ENCODE results near the gene PRKAG2. TPM values are rescaled to one million over a fixed set of nuclear protein-coding genes. Genes with fewer than 3 reads are reported as not detected.

The PRKAG2 gene
- total RNA-seq, 4 donors from 2014 or later = 8.9 to 35.1 (median 13.6) TPM

DNA sequence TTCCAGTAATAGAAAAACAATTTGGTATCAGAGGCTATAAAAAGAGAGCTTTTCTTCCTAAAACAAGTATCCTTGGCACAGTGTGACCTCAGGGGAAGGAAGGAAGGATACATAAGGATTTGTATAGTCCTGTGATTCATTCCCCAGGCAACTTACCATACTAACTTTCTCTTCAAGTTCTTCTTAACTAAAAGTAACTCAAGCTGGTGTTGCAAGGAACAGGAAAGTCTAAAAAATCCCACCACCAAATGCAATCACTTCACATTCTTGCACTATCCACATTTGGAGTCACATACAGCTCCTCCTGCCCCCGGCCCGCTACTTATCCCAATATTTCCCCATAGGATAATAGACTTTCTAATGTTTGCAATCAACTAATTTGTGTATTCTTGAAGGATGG lies 84.8 kb downstream of the PRKAG2 start:
- Histone ChIP-seq H3K4me3 (no peak overlapping the region), H3K36me3 (peaks cover 0 to 11% (median 0%) of the 10 kb centered on the region in 3 donors), H3K27me3 (no peaks in the 10 kb centered on the region), H3K27ac (no peak overlapping the region), H3K9me3 (no peaks in the 10 kb centered on the region), H3K4me1 (peaks cover 19 to 60% (median 24%) of the 10 kb centered on the region in 3 donors)
- no peak for DNase-seq
- TF ChIP-seq POLR2A (IDR thresholded peaks at IDR 0.05) = no peak
- TF ChIP-seq, protein P1, sequence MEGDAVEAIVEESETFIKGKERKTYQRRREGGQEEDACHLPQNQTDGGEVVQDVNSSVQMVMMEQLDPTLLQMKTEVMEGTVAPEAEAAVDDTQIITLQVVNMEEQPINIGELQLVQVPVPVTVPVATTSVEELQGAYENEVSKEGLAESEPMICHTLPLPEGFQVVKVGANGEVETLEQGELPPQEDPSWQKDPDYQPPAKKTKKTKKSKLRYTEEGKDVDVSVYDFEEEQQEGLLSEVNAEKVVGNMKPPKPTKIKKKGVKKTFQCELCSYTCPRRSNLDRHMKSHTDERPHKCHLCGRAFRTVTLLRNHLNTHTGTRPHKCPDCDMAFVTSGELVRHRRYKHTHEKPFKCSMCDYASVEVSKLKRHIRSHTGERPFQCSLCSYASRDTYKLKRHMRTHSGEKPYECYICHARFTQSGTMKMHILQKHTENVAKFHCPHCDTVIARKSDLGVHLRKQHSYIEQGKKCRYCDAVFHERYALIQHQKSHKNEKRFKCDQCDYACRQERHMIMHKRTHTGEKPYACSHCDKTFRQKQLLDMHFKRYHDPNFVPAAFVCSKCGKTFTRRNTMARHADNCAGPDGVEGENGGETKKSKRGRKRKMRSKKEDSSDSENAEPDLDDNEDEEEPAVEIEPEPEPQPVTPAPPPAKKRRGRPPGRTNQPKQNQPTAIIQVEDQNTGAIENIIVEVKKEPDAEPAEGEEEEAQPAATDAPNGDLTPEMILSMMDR (IDR thresholded peaks at IDR 0.05) = no peak
- 97 to 100% methylated on average over 2 of the region's 2 CpGs for WGBS, 2 donors
- intact Hi-C loops (cut with DNase I) = no loop called here

DNA sequence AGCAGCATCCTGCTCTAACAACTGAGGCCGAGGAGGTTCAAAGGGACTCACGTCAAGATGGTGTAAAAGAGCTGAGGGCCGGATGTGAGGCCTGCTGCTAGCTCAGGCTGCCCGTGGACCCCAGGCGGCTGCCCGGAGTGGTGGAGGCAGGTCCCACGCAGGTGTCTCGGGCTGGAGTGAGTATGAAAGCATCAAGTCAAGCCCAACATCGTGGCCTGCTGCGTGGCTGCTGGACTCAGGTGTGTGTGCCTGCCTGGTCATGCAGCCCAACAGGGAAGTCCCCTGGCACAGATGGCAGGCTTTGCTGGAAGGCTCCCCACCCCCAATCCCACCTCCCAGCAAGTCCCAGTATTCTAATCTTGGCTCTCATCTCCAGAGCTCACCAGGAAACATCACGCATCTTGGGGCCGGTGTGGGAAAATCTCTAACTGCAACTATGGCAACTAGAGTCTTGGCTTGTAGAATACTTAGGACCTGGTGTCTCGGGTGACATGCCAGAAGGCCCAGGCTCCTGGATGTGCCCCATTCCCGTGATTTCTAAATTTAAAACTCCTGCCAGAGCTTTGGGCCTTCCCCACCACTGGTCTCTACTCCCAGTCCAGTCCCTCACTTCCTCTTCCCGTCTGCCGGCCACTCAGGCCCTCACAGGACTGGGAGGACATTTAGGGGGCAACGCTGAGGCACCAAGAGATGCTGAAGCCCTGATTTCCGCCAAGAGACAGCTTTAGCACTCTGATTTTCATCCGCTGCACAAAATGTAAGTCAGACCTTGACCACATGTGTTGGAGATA lies 85.9 kb downstream of the PRKAG2 start:
- intact Hi-C loops (cut with DNase I) = no loop called here
- no peak overlapping the region for H3K4me3 ChIP-seq
- 71 to 77% methylated on average over 6 to 12 of the region's 19 CpGs for whole genome bisulfite sequencing, 2 donors
- peaks cover 8 to 50% (median 13%) of the 10 kb centered on the region in 3 donors for H3K4me1 ChIP-seq
- H3K27me3 ChIP-seq = no peaks in the 10 kb centered on the region
- TF ChIP-seq, protein P1 (IDR thresholded peaks at IDR 0.05) = no peak
- TF ChIP-seq POLR2A (IDR thresholded peaks at IDR 0.05) = no peak
- peaks cover 0 to 16% (median 0%) of the 10 kb centered on the region in 3 donors for H3K36me3 ChIP-seq
- H3K27ac ChIP-seq = no peak overlapping the region
- H3K9me3 ChIP-seq = no peaks in the 10 kb centered on the region
- no peak for DNase-seq

DNA sequence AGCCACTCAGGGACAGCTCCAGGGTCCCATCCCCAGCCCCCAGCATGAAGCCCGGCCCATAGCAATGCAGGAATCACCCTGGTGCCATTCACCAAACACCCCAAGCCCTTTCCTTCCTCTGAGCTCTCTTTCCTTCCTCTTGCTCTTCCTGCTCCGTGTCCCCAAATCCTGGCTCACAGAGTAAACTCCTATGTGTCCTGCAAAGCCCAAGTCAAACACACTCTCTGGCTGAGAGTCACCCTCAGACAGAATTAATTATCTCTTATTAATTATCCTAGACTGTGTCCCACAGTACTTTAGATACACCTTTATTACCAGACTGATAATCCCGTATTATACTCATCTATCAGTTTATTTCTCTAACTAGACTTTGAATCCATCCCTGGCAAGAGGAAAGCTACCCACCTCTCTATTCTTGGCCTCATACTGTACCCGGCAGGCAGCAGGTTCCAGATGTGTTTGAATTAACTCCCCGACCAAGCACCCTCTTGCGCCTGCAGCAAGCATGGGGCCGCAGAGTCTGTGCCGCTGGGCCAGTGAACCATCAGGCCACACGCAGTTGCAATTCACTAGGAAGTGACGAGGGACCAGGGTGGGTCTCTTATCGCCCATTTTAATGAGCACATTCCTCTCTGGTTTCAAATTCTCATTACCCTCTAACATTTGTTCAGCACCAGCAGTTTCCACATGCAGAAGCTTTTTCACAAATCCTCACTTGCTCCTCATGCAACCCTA lies 86.7 kb downstream of the PRKAG2 start:
- H3K9me3 ChIP-seq = no peaks in the 10 kb centered on the region
- H3K4me1 ChIP-seq = peaks cover under 1 to 42% (median 7%) of the 10 kb centered on the region in 3 donors
- no peak for DNase-seq
- intact Hi-C loops (cut with DNase I) = no loop called here
- H3K4me3 ChIP-seq = no peak overlapping the region
- H3K27ac ChIP-seq = no peak overlapping the region
- WGBS, 2 donors = 97 to 98% methylated on average over 10 to 11 of the region's 11 CpGs
- H3K36me3 ChIP-seq = peaks cover 0 to 22% (median 0%) of the 10 kb centered on the region in 3 donors
- no peaks in the 10 kb centered on the region for H3K27me3 ChIP-seq
- TF ChIP-seq, protein P1 (IDR thresholded peaks at IDR 0.05) = no peak
- no peak for TF ChIP-seq POLR2A (IDR thresholded peaks at IDR 0.05)

DNA sequence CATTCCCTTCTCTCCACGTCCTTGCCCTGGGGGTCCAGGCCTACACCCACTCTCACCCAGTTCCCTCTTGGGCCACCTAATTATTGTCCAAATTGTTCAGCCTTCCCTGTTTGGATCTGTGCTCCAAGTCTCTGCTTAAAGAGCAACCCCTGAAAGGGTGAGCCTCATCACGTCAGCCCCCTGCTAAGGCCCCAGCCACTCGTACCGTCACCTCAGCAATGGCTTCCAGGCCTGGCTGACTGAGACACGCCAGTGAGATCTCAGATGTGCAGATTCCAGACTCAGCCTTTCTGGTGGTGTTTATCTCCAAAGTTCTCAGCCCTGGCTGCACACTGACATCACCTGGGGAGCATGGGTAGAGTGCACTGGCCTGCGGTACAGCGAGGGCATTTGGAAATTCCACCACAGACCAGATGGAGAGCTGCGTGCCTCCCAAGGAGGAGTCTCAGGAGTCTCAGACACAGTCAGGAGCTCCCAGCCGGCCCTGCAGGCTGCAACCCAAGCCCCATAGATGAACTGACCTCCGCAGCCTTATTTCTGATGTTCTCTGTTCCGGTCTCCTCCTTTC lies 87.5 kb downstream of the PRKAG2 start:
- H3K4me3 ChIP-seq = no peak overlapping the region
- no peak overlapping the region for H3K27ac ChIP-seq
- H3K9me3 ChIP-seq = no peaks in the 10 kb centered on the region
- DNase-seq = no peak
- TF ChIP-seq POLR2A (IDR thresholded peaks at IDR 0.05) = no peak
- TF ChIP-seq, protein P1 (IDR thresholded peaks at IDR 0.05) = no peak
- peaks cover 0 to 34% (median 0%) of the 10 kb centered on the region in 3 donors for H3K4me1 ChIP-seq
- H3K36me3 ChIP-seq = peaks cover 0 to 22% (median 0%) of the 10 kb centered on the region in 3 donors
- 87 to 97% methylated on average over 6 to 10 of the region's 11 CpGs for WGBS, 2 donors
- no peaks in the 10 kb centered on the region for H3K27me3 ChIP-seq
- intact Hi-C loops (cut with DNase I) = no loop called here

DNA sequence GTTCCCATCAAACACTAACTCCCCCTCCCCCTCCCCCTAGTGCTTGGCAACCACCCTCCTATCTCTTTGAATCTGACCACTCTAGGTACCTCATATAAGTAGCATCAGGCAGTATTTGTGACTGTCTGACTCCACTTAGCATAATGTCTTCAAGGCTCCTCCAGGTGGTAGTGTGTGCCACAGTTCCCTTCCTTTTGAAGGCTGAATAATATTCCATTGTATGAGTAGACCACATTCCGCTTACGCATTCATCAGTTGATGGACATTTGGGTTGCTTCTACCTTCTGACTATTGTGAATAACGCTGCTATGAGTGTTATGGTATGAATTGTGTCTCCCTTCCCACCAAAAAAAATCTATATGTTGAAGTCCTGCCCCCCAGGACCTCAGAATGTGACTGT lies 89.6 kb downstream of the PRKAG2 start:
- TF ChIP-seq, protein P1 (IDR thresholded peaks at IDR 0.05) = no peak
- TF ChIP-seq POLR2A (IDR thresholded peaks at IDR 0.05) = no peak
- 96 to 100% methylated on average over 3 of the region's 3 CpGs for WGBS, 2 donors
- intact Hi-C loops (cut with DNase I) = no loop called here
- Histone ChIP-seq H3K4me1 (peaks cover 0 to 27% (median 12%) of the 10 kb centered on the region in 3 donors), H3K27ac (no peak overlapping the region), H3K36me3 (peaks cover 0 to 21% (median 0%) of the 10 kb centered on the region in 3 donors), H3K27me3 (no peaks in the 10 kb centered on the region), H3K4me3 (no peak overlapping the region), H3K9me3 (no peaks in the 10 kb centered on the region)
- DNase-seq = no peak
